Psoas muscle (tissue), 8 donors: ENCODE results near the gene CCDC170. TPM values are rescaled to one million over a fixed set of nuclear protein-coding genes. Genes with fewer than 3 reads are reported as not detected.

Experiments
- ATAC-seq, 4 donors: fragments of 200-7000 bp; cut with Tn5 transposase; one replicate each; pipeline ENCODE4 v1.9.1; 2020; ENCODE audit warnings: moderate library complexity in 3 of 4, mild to moderate bottlenecking in 2 of 4
- DNase-seq, 2 donors: peaks; one replicate each; pipeline ENCODE4 v3.0.0-alpha.2; 2020
- H3K27ac ChIP-seq: fragments of 200-600 bp; one replicate; pipeline ENCODE4 v1.8.0; 2022
- H3K27me3 ChIP-seq, 3 donors: fragments of 200-600 bp in 1 of 3; one replicate each; pipeline versions ENCODE4 v1.6.1 to v1.8.0; 2013 to 2022; ENCODE audit warnings: low read length in 2 of 3, mild to moderate bottlenecking in 2 of 3, moderate library complexity in 1 of 3; ENCODE audit not compliant: insufficient read depth in 3 of 3
- H3K36me3 ChIP-seq, 2 donors: fragments of 200-600 bp in 1 of 2; one replicate each; pipeline versions ENCODE4 v1.6.1 to v1.8.0; 2013 to 2022; ENCODE audit warnings: low read depth in 1 of 2, mild to moderate bottlenecking in 1 of 2, moderate library complexity in 1 of 2; ENCODE audit not compliant: insufficient read depth in 1 of 2
- H3K4me1 ChIP-seq: fragments of 200-600 bp; one replicate; pipeline ENCODE4 v1.8.0; 2022
- H3K4me3 ChIP-seq: fragments of 200-600 bp; one replicate; pipeline ENCODE4 v1.8.0; 2022; ENCODE audit warnings: mild to moderate bottlenecking
- H3K9me3 ChIP-seq: fragments of 200-600 bp; one replicate; pipeline ENCODE4 v1.8.0; 2022
- CTCF ChIP-seq: fragments of 200-600 bp; IDR thresholded peaks from one replicate; pipeline ENCODE4 v1.8.0; 2022; ENCODE audit warnings: antibody characterized with exemption
- WGBS, 3 donors: extraction: QIAGEN DNeasy Blood & Tissue Kit; methylation state at CpG; one replicate each; pipeline versions ENCODE4 v1.1.6 to v1.1.7; 2013; 5-methylcytosine and 5-hydroxymethylcytosine counted together
- intact Hi-C, 2 donors: fragments of 100-400 bp; cut with DNase I; formaldehyde crosslinking; loops; one replicate each; pipeline versions ENCODE4 v1.11.0 to v1.14.2; 2022
- polyA plus RNA-seq, 3 donors: library from polyadenylated mRNA; stranded (reverse); fragments of 200-250 nt; gene quantifications; one replicate each; pipeline ENCODE4 v1.2.3, GENCODE V29; 2013
- total RNA-seq, 4 donors: library from RNA; stranded (reverse); fragmentation: NEBNext Ultra II Directional in 2 of 4; extraction: Animal tissue kit (Norgen Biotek cat#: 25700) in 2 of 4; gene quantifications; one replicate each; pipeline versions ENCODE4 v1.2.1 to v1.2.4, GENCODE V29; 2021 to 2023
- donor health status: healthy with polysubstance abuse.
- donor health status: DM: no; HTN: no; CAD: no; lungs with moderate emphysema.
- donor health status: Bipolar disorder and iron deficiency.
- donor health status: healthy.
- donor health status: DM: yes; HTN: yes; CAD: no.
- donor health status: DM: no; HTN: no; CAD: no.
- donor health status: DM: no; HTN: no; CAD: no.
- donor health status: DM: yes; HTN: yes; CAD: no.

The CCDC170 gene
- total and polyA plus RNA-seq, 7 donors = 0.03 to 0.25 (median 0.14) TPM

- ATAC-seq = no peak
- DNase-seq = no peak
- H3K4me1 ChIP-seq = no peaks in the 10 kb centered on the region
- 84 to 90% (median 87%) methylated on average over 9 of the region's 9 CpGs for WGBS, 3 donors
- no peak overlapping the region for H3K27ac ChIP-seq
- H3K9me3 ChIP-seq = no peaks in the 10 kb centered on the region
- H3K36me3 ChIP-seq = no peaks in the 10 kb centered on the region
- intact Hi-C loops = no loop called here
- H3K4me3 ChIP-seq = no peak overlapping the region
- no peaks in the 10 kb centered on the region for H3K27me3 ChIP-seq
- TF ChIP-seq CTCF = no peak
These were observed 98.8 kb downstream of the CCDC170 start for GRCh38 chr6:151592449-151593159.

- no peak for TF ChIP-seq CTCF
- ATAC-seq = peak in 1 of 4 donors; percentile 62
- DNase-seq = peak; percentile 27 to 51
- no peaks in the 10 kb centered on the region for H3K27me3 ChIP-seq
- no peaks in the 10 kb centered on the region for H3K36me3 ChIP-seq
- intact Hi-C loops = no loop called here
- WGBS, 3 donors = 49 to 51% (median 49%) methylated on average over 4 of the region's 4 CpGs
- H3K4me3 ChIP-seq = no peak overlapping the region
- H3K4me1 ChIP-seq = no peaks in the 10 kb centered on the region
- no peak overlapping the region for H3K27ac ChIP-seq
- H3K9me3 ChIP-seq = no peaks in the 10 kb centered on the region
These were observed 115.5 kb downstream of the CCDC170 start for GRCh38 chr6:151609146-151609902.

GRCh38 chr6:151610326-151610725 is 116.5 kb downstream of the CCDC170 start:
- H3K36me3 ChIP-seq = no peaks in the 10 kb centered on the region
- no peak overlapping the region for H3K27ac ChIP-seq
- intact Hi-C loops = no loop called here
- TF ChIP-seq CTCF = no peak
- H3K27me3 ChIP-seq = no peaks in the 10 kb centered on the region
- ATAC-seq (no peak), DNase-seq (no peak)
- no peaks in the 10 kb centered on the region for H3K4me1 ChIP-seq
- no peaks in the 10 kb centered on the region for H3K9me3 ChIP-seq
- H3K4me3 ChIP-seq = no peak overlapping the region
- 39 to 53% (median 46%) methylated on average over 1 of the region's 1 CpG for WGBS, 3 donors

- 62 to 77% (median 69%) methylated on average over 4 of the region's 4 CpGs for WGBS, 3 donors
- Histone ChIP-seq H3K4me3 (no peak overlapping the region), H3K27me3 (peaks cover 0 to 1% (median 0%) of the 10 kb centered on the region in 3 donors), H3K27ac (no peak overlapping the region), H3K9me3 (no peaks in the 10 kb centered on the region), H3K4me1 (no peaks in the 10 kb centered on the region), H3K36me3 (no peaks in the 10 kb centered on the region)
- no peak for TF ChIP-seq CTCF
- ATAC-seq (no peak), DNase-seq (no peak)
- intact Hi-C loops = no loop called here
These were observed 120.8 kb downstream of the CCDC170 start for GRCh38 chr6:151614630-151615029.
